Fibroblast of skin of scalp (primary cell): ENCODE measurements around the gene GALNT14.
"Not testable (repeated sequence)": the region's sequence is repeated elsewhere in the genome, so short reads cannot be mapped to it uniquely, and the experiment has no call there.

Experiments used
- DNase-seq: peaks from one replicate; pipeline ENCODE4 v3.0.0-alpha.2; 2013

GALNT14 gene

DNA sequence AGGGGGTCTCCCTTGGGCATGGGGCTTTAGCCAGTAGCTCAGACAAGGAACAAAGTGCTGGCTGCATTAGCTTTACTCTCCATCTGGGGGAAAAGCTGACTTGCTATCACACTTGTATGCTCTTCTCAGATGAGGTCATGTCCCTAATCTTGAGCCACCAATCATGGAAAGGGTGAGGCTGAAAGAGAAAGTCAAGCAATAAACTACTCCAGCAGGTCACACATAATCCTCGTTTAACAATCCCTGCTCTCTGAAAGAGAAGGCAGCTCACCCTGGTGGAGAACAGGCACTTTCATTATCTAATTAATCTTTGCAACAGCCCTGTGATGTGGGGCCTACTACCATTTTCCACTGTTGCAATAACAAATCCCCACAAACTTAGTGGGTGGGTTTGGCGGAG, 201.3 kb downstream of the GALNT14 start:
- no peak for DNase-seq

DNA sequence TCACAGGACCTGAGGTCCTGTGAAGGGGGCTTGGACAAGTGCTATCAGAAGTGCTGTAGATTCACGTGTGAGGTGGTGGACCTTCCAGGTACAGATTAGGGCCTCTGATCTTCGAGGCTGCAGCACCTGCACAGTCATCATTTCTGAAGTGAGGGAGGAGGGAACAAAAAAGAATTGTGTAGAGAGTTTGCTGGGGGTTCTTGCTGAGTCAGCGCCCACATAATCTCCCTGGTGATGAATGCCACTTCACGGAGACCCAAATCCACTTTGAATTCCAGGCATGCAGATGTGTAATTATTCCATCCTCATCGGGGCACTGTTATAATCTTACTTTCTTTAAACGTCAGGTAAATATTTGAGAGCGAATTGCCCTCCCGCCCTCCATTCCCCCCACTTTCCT, 202.4 kb downstream of the GALNT14 start:
- DNase-seq, result no peak

DNA sequence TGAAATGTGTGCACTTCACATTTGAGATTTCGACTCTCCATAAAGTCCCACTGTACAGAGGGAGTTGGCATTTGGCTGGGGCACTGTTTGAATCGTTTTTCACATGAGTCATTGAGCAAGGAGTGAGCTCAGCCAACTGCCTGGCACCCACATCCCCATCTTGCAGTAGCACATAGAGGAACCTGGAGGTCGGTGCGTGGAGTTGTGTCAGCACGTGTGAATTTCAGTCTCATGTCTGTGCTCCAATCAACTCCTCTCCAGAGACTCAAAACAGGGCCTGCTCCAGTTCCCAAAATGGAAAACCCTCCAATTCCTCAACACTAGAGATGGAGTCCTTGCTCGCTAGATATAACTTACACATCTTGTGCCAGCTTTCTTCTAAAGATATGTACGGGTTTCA, 204.2 kb downstream of the GALNT14 start:
- no peak for DNase-seq

DNA sequence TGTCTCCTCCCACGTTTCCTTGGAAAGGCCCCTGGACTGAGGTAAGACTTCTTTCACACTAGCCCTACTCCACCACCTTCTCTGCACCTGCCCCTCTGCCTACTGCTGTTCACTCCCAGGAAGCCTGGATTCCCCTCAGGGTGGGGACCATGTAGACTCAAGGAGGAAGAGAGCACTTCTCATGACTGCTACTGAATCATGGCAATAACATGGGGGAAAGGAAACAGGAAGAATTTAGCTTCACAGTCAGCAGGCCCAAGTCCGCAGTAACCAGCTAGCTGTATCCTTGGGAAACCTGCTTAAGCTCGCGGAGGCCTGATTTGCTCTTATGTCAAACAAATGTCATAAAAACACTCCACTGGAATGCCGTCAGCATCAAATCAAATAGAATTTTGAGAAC, 204.7 kb downstream of the GALNT14 start:
- no peak for DNase-seq

DNA sequence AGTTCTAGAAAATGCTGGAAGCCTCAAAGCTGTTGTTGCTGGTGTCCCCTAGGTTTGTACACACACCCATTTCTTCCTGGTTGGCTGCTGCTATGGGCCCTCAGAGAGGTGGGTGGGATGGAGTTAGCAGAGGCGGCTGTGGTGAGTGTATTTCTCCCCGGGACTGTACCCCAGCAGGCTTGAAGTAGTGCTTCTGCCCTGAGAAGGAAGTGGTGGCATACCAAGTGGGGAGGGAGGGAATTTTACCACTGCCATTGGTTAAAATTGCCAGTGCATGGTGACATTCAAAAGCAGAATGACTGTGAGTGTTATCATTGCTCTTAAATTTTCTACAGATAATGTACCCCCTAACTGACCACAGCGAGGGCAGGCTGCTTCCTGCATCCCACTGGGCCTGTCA, 205.4 kb downstream of the GALNT14 start:
- no peak for DNase-seq

DNA sequence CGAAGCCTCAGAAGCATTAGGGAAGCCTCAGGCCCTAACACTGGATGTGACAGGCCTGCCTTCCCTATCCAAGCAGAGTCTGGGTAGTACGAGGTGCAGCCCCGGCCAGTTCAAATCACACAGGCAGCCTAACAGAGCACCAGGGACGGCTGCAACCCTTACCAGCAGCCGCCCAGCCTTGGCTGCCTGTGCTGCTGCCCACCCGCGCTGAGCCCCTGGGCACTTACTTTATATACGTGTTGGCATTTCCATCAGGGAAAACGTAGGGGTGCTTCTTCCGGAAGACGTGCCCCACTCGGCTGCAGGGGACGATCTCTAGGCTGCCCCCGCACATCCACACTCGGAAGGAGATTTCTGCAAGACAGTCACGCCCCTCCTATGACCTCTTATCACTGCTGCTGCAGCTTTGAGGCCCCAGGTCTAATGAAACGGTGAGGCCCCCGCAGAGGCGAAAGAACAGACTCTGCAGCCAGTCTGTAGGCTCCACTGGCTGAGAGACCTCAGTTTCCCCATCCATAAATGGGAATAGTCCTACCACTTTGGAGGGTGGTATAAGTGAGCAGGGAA, 206.3 kb downstream of the GALNT14 start:
- DNase-seq, result no peak

DNA sequence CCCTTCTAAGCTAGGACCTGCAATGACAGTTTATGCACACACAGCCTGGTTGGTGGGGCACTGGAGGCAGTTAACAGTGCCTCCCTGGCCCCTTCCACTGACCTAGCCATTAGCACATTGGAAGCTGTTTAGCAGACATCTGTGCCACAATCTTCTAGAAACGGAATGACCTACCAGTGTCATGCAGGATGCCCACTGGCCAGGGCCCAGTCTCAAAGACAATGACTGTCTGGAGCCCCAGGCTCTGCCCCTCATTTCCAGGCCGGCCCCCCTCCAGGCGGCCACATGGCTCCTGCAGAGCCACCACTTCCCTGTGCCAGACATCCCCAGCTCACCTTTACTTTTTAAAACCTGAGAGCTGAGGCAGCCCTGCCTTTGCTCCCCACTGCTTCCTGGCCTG, 207.5 kb downstream of the GALNT14 start:
- DNase-seq, result no peak

DNA sequence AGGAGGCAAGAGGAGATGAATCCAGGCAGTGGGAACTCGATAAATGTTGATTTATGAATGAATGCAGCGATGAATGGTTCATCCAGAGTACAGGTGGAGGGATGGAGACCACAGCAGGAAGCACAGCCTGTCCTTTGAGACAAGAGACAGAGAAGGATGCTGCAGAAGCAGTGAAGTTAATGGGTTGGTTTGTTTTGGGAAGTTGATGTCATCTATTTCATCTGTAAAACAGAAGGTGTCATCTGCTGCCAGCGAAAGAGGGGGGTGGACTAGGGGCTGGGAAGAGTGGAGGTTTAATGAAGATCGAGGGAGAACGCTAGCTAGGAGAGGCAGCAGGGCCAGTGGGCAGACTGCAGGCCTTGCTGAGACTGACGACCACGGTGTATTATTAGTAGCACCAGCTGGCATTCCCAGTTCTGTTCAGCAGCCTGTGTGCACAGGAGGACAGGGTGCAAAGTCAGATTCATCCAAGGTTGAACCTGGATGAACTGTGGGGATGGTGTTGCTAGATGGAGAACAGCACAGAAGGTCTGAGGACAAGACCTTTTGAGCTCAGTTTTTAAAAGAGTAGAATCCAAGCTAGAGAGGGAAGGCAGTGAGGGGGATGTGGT, 210.7 kb downstream of the GALNT14 start:
- no peak for DNase-seq

DNA sequence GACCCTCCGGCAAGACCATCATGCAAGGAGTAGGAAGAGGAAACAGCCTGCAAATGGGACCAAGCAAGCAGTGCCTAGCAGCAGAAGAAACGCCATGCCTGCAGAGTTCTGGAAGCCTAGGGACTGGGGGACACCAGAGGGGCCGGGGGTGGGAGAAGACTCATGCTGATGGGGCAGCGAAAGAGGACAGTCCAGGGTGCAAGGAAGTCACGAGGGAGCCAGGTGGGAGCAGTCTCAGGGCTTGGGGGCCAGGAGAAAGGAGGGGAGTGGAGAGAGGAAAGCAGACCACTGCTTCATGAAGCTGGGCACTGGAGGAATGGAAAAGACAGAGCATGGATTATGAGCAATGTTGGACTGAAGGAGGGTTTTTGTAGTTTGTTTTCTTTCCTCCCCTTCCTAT, 211.6 kb downstream of the GALNT14 start:
- DNase-seq, result no peak

DNA sequence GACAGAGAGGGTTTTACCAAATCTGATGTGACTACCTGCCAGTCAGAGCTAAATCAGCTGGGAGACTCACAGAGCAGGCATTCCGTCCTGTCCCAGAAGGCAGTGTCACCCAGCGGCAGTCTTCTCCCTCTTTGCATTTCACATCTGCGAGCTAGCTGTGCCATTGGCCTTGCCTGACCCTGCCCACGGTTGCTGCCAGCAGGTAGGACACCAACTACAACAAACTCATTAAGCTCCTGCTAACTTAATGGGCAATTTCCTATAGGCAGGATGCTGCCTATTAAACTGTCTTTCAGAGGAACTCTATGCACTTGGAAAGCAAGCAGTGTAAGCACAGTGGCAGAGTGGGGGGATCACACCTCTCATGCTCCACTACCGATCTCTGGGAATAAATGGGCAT, 214.6 kb downstream of the GALNT14 start:
- DNase-seq, result no peak

DNA sequence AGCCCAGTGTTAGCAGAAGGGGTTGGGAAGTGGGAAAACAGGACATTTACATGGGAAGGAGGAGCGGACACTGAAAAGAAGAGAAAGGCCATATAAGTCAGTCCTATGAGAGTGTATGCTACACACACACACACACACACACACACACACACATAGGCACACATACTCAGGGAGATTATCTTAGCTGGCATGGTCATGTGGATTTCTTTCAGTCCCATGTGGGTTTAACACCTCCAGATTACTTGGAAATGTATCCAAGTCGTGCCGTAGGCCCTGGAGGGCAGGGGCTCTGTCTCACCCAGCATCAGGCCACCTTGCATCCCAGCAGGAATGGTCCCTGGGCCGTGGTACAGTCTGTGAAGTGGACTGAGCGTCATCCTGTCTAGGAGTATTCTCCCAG, 217.7 kb downstream of the GALNT14 start:
- no peak for DNase-seq

DNA sequence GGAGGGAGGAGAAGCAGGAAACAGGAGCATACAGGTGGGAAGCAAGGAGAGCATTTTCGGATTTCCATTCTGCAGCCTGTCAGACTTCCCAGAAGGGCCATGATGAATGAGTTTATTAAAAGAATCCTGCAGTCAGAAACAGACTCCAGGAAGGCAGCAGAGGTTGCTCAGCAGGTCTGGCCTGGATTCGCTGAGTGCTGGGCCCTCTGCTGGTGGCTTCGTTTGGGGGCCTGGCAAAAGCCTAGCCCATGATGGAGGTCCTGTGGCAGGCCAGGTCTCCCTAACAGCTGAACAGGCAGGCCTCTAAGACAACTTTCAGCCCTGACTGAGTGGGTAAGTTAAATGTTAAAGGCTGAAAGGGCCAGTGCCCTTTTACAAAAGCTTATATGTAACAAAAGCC, 222.8 kb downstream of the GALNT14 start:
- DNase-seq, result peak; percentile 14

DNA sequence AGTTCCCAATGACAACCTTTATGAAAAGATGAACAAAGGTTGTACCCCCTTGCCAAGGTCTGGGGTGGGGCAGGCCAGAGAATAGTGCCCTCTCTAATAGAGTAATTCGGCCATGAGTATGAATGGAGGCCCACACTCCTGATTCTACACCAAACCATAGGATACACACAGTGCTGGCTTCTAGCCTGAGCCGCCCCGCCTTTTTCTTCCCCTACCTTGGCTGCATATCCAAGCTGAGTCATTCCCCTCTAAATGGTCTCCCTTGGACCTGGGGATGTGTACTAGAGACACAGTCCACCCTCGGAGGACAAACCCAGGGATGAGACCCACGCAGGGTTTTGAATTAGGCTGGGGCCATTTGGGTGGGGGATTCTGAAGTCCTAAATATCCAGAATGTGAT, 223.8 kb downstream of the GALNT14 start:
- no peak for DNase-seq

DNA sequence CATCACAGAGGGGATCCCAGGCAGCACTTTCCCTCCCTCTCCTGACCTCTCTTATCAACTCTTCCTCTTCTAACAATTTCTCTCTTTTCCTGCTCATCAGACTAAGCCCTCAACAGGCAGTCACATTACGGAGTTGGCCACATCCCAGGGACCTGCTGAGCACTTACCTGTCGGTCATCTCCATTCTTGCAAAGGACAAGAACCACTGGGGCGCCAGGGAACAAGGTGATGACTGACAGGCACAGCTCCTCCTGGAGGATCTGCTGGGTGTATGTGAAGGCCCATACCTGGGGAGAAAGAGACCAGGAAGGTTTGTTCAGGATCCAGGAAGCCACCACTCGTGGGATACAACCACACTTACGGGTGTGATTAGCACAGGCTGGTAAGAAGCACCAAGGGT, 226.2 kb downstream of the GALNT14 start:
- DNase-seq, result no peak

DNA sequence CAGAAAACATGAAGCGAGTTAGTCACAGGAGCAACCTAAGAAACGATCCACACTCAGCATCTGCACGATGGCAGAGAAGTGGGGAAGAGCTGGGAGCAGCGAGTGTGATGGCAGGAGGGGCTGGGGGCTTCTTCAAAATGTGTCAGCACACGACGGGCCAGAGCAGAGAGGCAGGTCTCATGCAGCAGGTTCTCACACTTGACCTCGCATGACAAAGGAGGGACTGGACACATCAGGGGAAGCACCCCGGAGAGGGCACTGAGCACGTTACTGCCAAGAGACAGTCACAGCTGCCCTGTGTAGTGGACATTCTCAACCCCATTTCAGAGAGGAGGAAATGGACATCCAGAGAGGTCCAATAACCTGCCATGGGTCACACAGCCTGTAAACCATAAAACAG, 226.9 kb downstream of the GALNT14 start:
- no peak for DNase-seq

DNA sequence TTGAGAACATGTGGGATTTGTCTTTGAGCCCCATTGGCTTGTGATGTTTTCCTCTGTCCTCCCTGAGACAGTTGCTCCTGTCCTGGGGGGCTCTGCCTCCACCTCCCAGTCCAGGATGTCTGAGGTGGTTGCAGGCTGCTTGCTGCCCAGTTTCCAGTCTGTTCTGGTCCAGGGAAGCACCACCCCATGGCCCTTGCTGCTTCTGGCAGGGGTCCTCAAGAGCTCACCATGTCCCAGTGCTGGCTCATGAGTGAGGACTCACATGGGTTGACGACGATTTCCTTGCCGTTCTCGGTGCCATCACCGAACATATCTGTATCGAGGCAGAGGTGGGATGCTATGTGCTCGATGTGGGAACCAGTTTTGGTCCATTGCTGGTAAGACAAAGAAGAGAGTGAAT, 227.6 kb downstream of the GALNT14 start:
- no peak for DNase-seq

DNA sequence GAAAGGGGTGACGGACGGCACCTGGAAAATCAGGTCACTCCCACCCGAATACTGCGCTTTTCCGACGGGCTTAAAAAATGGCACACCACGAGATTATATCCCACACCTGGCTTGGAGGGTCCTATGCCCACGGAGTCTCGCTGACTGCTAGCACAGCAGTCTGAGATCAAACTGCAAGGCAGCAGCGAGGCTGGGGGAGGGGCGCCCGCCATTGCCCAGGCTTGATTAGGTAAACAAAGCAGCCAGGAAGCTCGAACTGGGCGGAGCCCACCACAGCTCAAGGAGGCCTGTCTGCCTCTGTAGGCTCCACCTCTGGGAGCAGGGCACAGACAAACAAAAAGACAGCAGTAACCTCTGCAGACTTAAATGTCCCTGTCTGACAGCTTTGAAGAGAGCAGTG, 233.8 kb downstream of the GALNT14 start:
- not testable (repeated sequence) for DNase-seq

DNA sequence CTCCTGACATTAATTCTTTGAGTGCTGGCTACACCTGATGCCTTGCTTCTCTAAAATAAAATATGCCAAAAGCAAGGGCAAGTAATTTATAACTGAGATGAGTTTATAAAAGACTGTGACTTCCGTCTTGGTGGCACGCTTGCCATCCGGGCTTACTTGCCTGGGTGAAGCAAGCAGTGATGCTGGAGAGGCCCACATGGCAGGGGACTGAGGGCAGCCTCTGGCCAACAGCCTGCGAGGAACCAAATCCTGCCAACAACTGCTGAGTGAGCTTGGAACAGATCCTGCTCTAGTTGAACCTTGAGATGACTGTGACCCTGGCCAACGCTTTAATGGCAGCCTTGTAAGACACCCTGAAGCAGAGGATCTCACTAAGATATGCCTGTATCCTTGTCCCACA, 234.9 kb downstream of the GALNT14 start:
- no peak for DNase-seq

DNA sequence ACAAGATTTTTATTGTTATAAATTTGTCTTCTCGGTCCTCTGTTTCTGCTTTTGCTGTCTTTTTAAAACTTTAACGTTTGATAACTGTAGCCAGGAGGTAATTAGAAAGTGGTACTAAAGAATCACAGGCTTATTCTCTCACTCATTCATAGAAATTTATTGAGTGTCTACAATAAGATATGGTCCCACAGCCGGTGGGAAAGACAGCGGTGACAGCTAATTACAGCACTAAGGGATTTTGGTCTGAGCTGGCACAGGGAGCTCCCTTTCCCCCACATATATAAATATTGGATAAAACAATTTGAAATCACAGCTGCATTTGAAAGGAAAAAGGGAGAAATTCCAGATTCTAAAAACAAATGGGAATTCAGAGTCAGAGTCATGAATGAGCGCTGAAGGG, 237.9 kb downstream of the GALNT14 start:
- DNase-seq, result no peak

DNA sequence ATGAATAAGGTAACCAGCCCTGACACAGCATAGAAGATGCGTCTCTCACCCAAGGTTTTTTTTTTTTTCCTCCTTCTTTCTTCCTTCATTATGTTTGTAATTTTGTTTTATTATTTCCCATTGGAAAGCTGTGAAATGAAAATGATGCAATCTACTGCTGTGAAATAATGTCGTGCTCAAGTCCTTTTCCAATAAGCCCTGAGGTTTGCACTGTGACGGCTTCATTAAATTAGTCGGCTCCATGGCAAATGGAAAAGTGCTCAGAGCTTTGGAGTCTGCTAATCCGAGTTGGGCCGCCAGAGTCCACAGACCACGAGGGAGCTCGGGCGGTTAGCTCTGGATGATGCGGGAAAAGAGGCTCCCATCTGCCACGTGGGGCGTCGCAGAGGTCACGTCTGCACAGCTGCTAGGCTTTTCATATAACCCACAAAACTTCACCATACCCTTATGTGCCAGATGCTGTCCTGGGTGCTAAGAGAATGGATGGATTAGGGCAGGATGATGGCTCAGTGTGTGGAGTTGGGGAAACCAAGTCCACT, 238.7 kb downstream of the GALNT14 start:
- DNase-seq, result no peak

DNA sequence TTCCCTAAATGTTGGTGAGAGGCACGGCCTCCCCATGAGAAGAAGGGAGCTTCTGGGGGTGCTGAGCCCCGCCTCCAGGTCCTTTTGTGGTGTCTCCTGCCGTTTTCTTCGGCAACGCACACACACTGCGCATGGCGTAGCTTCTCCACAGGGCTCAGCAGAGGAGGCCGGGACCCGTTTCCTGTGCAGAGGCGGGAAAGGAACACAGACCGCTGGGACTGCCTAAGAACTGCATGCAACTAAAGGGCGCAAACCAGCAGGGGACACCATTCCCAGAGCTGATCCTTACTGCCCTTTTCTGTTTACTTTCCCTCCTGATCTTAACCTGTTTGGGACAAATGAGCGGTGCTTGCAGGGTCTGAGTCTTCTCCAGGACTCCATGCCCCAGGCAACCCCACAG, 240.7 kb downstream of the GALNT14 start:
- no peak for DNase-seq

DNA sequence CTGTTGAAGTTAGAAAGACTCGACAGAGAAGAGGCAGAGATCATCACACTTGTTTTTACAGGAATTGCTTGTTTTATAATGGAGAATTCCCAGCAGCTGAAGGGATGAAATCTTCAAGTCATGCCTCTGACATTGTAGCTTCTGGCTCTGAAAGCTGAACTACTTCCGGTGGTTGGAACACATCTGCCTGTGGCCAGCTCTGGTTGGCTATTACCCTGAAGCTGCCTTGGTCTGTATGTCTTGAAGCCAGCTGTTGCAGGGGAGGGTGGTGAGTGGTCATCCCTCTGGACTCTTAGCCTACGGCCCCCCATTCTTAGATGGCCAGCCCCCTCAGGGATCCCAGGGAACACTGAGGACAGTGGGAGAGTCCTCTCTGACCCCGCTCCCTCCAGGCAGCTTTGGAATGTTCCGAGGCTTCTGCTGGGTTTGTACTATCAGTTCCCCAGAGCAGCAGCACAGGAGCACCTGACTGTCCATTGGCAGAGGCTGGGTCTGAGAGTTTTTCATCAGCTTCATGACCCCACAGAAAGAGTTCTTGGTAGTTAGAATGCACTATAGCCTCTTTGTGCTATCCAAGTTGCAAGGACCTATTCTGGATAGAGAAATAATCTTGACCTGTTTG, 243.6 kb downstream of the GALNT14 start:
- peak; percentile 4 for DNase-seq

DNA sequence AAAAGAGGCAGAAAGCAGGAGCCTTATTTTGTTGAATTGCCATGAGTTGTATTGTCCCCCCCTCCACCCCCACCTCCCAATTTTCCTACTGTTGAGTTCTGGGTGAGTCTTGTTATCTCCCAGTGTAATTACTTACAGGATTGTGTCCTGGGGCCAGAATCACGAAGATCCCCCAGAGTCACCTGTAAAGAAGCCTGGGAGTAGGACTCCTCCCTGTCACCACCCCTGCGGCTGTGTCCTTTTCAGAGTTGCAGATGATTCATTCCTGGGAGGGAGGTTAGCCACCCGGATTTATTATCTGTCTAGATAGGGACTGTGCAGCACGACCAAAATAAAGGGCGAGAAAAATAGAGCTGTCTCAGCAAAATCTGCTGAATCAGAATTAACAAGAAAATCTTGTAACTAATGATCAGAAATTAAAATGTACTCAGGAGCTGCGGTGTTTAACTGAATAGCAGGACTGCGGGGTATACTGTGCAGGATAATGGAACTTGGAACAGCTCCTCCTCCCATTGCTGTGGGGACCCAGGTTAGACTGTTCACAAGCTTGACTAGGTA, 249.3 kb downstream of the GALNT14 start:
- DNase-seq, result no peak

DNA sequence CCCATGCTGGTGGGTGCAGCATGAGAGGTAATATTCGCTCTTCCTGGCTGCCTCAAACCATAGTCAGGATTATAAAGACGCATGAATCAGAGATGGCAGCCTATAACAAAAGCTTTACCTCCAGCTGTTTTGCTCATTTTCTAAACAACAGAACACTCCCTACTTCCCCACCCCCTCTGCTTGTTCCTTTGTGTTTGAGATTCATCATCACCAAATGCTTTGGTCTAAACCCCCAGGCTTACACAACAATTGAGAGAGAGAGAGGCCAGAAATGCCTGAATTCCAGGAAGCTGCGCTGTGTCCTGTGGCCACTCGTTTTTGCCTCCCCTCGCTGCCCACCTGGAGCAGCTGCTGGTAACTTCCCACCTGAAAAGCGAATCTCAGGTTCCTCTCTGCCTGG, 252.2 kb downstream of the GALNT14 start:
- no peak for DNase-seq
